Ovary (tissue), 3 donors: ENCODE data around the gene PTPRG.

Source experiments
- EP300 ChIP-seq: sonication (generic); formaldehyde crosslinking; IDR thresholded peaks from one replicate; pipeline ENCODE4 v1.6.1; 2017; ENCODE audit warnings: antibody characterized with exemption
- TF ChIP-seq, protein P1 (sequence below), 3 donors: fragments of 450-650 bp in 2 of 3; fragments of 200-600 bp in 1 of 3; IDR thresholded peaks; one replicate each; pipeline versions ENCODE4 v1.5.1 to v1.8.0; 2016 to 2022; ENCODE audit warnings: antibody characterized with exemption in 3 of 3, mild to moderate bottlenecking in 1 of 3
- donor health status: DM: no; HTN: no; CAD: no.

GRCh38 chr3:61624300-61624699, 62.9 kb downstream of the PTPRG start:
- TF ChIP-seq, protein P1, sequence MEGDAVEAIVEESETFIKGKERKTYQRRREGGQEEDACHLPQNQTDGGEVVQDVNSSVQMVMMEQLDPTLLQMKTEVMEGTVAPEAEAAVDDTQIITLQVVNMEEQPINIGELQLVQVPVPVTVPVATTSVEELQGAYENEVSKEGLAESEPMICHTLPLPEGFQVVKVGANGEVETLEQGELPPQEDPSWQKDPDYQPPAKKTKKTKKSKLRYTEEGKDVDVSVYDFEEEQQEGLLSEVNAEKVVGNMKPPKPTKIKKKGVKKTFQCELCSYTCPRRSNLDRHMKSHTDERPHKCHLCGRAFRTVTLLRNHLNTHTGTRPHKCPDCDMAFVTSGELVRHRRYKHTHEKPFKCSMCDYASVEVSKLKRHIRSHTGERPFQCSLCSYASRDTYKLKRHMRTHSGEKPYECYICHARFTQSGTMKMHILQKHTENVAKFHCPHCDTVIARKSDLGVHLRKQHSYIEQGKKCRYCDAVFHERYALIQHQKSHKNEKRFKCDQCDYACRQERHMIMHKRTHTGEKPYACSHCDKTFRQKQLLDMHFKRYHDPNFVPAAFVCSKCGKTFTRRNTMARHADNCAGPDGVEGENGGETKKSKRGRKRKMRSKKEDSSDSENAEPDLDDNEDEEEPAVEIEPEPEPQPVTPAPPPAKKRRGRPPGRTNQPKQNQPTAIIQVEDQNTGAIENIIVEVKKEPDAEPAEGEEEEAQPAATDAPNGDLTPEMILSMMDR (IDR thresholded peaks at IDR 0.05) = no peak
- no peak for TF ChIP-seq EP300
